Stomach smooth muscle (tissue), 2 donors: ENCODE measurements around the gene ELF1.
A peak's percentile ranks its signal among the peaks of the same experiment; 100 is the strongest.
"Not testable (repeated sequence)": the region's sequence is repeated elsewhere in the genome, so short reads cannot be mapped to it uniquely, and the experiment has no call there.

Experiments used
- H3K27ac ChIP-seq: one replicate; pipeline ENCODE4 v1.7.0; 2013; ENCODE audit warnings: mild to moderate bottlenecking, low read length, inconsistent platforms
- H3K27me3 ChIP-seq, 2 donors: one replicate each; pipeline ENCODE4 v1.7.0; 2013; ENCODE audit warnings: low read length in 2 of 2; ENCODE audit not compliant: insufficient read depth in 2 of 2, control insufficient read depth in 1 of 2
- H3K36me3 ChIP-seq, 2 donors: one replicate each; pipeline ENCODE4 v1.7.0; 2013; ENCODE audit warnings: low read length in 2 of 2; ENCODE audit not compliant: control insufficient read depth in 2 of 2, insufficient read depth in 2 of 2
- H3K4me1 ChIP-seq: one replicate; pipeline ENCODE4 v1.7.0; 2013; ENCODE audit warnings: low read length; ENCODE audit not compliant: control insufficient read depth, insufficient read depth
- H3K4me3 ChIP-seq, 2 donors: one replicate each; pipeline ENCODE4 v1.7.0; 2013; ENCODE audit warnings: low read length in 2 of 2
- H3K9ac ChIP-seq, 2 donors: one replicate each; pipeline ENCODE4 v1.7.0; 2013; ENCODE audit warnings: low read length in 2 of 2, mild to moderate bottlenecking in 1 of 2
- H3K9me3 ChIP-seq, 2 donors: one replicate each; pipeline ENCODE4 v1.7.0; 2013; ENCODE audit warnings: low read length in 2 of 2; ENCODE audit not compliant: control insufficient read depth in 2 of 2
- donor health status: healthy.
- donor health status: Pancreatic carcinoma.

ELF1 gene

GRCh38 chr13:41040584-41041334 lies 21.6 kb upstream of the ELF1 start:
- Histone ChIP-seq H3K4me3 (peak overlapping the region in 1 of 2 donors; percentile 13), H3K9me3 (no peaks in the 10 kb centered on the region), H3K4me1 (peaks cover 2% of the 10 kb centered on the region), H3K27me3 (no peaks in the 10 kb centered on the region), H3K36me3 (no peaks in the 10 kb centered on the region), H3K9ac (no peak overlapping the region), H3K27ac (no peak overlapping the region)

DNA sequence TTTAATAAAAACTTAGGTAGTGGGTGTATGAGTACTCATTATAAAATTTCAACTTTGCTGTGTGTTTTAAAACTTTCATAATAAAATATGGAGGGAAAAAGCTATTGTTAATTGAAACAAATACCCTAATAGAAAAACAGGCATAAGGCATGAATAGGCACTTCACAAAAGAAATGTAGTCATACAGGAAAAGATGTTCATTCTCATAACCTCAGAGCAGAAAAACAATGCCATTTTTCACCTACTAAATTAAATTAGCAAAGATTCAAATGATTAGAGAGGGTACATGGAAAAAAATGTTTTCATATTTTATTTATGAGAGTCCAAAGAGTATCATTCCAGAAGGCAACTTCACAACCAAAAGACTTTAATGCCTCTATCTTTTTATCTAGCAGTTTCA lies 20.6 kb upstream of the ELF1 start:
- H3K36me3 ChIP-seq = no peaks in the 10 kb centered on the region
- H3K4me1 ChIP-seq = peaks cover 2% of the 10 kb centered on the region
- H3K27ac ChIP-seq = no peak overlapping the region
- H3K9me3 ChIP-seq = no peaks in the 10 kb centered on the region
- no peaks in the 10 kb centered on the region for H3K27me3 ChIP-seq
- no peak overlapping the region for H3K4me3 ChIP-seq
- no peak overlapping the region for H3K9ac ChIP-seq

DNA sequence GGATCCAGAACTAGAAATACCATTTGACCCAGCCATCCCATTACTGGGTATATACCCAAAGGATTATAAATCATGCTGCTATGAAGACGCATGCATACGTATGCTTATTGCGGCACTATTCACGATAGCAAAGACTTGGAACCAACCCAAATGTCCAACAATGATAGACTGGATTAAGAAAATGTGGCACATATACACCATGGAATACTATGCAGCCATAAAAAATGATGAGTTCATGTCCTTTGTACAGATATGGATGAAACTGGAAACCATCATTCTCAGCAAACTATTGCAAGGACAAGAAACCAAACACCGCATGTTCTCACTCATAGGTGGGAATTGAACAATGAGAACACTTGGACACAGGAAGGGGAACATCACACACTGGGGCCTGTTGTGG lies 17.4 kb upstream of the ELF1 start:
- not testable (repeated sequence) for H3K9ac ChIP-seq, H3K4me3 ChIP-seq, H3K4me1 ChIP-seq, H3K27me3 ChIP-seq, H3K36me3 ChIP-seq, H3K27ac ChIP-seq, H3K9me3 ChIP-seq

- no peaks in the 10 kb centered on the region for H3K4me1 ChIP-seq
- H3K36me3 ChIP-seq = no peaks in the 10 kb centered on the region
- no peak overlapping the region for H3K27ac ChIP-seq
- no peak overlapping the region for H3K9ac ChIP-seq
- no peaks in the 10 kb centered on the region for H3K27me3 ChIP-seq
- no peaks in the 10 kb centered on the region for H3K9me3 ChIP-seq
- H3K4me3 ChIP-seq = no peak overlapping the region
Observed at GRCh38 chr13:41034881-41035280, 15.8 kb upstream of the ELF1 start.

DNA sequence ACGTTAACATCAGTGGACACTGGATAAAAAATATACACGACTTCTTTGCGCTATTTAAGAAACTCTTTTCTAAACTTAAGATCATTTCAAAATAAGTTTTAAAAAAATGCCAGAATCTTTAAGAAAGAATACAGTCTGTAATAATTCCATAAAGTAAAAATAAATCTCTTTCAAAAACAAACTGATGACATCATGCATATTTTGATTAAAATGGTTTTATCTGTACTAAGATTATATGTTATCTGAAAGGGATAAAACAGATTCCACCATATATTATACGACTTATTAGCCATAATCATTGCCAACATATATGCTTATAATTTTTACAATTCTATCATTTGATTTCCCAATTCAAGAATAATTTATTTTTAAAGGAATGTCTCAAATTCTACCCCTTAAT lies 15.3 kb upstream of the ELF1 start:
- Histone ChIP-seq H3K9me3 (no peaks in the 10 kb centered on the region), H3K9ac (no peak overlapping the region), H3K4me1 (no peaks in the 10 kb centered on the region), H3K27me3 (no peaks in the 10 kb centered on the region), H3K4me3 (no peak overlapping the region), H3K36me3 (no peaks in the 10 kb centered on the region), H3K27ac (no peak overlapping the region)

- H3K4me1 ChIP-seq = peaks cover under 1% of the 10 kb centered on the region
- no peaks in the 10 kb centered on the region for H3K9me3 ChIP-seq
- no peaks in the 10 kb centered on the region for H3K36me3 ChIP-seq
- H3K4me3 ChIP-seq = no peak overlapping the region
- no peaks in the 10 kb centered on the region for H3K27me3 ChIP-seq
- no peak overlapping the region for H3K9ac ChIP-seq
- H3K27ac ChIP-seq = no peak overlapping the region
Observed at GRCh38 chr13:41032691-41033376, 13.7 kb upstream of the ELF1 start.

- Histone ChIP-seq H3K27me3 (no peaks in the 10 kb centered on the region), H3K36me3 (no peaks in the 10 kb centered on the region), H3K27ac (no peak overlapping the region), H3K9me3 (no peaks in the 10 kb centered on the region), H3K4me1 (peaks cover 2% of the 10 kb centered on the region), H3K4me3 (no peak overlapping the region), H3K9ac (no peak overlapping the region)
Observed at GRCh38 chr13:41029629-41030028, 10.5 kb upstream of the ELF1 start.

DNA sequence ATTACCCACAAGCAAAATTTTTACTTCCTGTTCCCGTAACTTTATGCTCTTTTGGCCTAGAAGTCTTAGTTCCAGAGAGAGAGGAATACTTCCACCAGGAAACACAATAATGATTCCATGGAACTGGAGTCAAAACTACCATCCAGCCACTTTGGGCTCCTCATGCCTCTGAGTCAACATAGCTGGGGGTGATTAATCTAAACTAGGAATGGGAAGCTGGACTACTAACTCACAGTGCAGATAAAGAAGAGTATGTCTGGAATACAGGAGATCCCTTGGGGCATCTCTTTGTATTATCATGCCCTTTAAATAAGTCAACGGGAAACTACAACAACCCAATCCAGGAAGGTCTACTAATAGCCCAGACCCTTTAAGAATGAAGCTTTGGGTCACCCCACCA lies 8.9 kb upstream of the ELF1 start:
- no peak overlapping the region for H3K4me3 ChIP-seq
- H3K4me1 ChIP-seq = peaks cover 2% of the 10 kb centered on the region
- no peaks in the 10 kb centered on the region for H3K27me3 ChIP-seq
- no peak overlapping the region for H3K9ac ChIP-seq
- no peaks in the 10 kb centered on the region for H3K9me3 ChIP-seq
- H3K27ac ChIP-seq = no peak overlapping the region
- no peaks in the 10 kb centered on the region for H3K36me3 ChIP-seq

GRCh38 chr13:41026788-41027187 lies 7.7 kb upstream of the ELF1 start:
- Histone ChIP-seq H3K4me3 (no peak overlapping the region), H3K4me1 (peaks cover 2% of the 10 kb centered on the region), H3K9me3 (no peaks in the 10 kb centered on the region), H3K9ac (no peak overlapping the region), H3K27me3 (no peaks in the 10 kb centered on the region), H3K27ac (no peak overlapping the region), H3K36me3 (no peaks in the 10 kb centered on the region)

DNA sequence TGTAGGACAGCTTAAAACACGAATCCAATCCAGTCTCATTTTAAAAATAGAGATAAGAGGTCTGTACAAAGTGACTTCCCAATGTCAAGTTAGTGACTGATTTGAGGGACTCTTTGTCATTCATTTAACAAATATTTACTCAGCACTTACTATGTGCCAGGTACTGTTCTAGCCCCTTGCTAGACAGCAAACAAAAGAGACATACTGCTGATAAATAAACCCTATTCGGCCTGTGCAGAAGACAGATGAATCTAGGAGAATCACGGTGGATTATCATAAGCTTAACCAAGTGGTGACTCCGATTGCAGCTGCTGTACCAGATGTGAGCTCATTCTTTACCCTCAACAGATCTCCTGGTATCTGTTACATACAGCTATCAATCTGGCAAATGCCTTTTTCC lies 6.4 kb upstream of the ELF1 start:
- Histone ChIP-seq H3K4me3 (no peak overlapping the region), H3K4me1 (peaks cover 2% of the 10 kb centered on the region), H3K36me3 (no peaks in the 10 kb centered on the region), H3K9me3 (no peaks in the 10 kb centered on the region), H3K27ac (no peak overlapping the region), H3K9ac (no peak overlapping the region), H3K27me3 (no peaks in the 10 kb centered on the region)
